Measurements from ENCODE around the gene IL20RA. TPM values are rescaled to one million over a fixed set of nuclear protein-coding genes. Genes with fewer than 3 reads are reported as not detected.

IL20RA gene
- total and polyA plus RNA-seq, 2 experiments from 2014 or later, result 2.6 to 3.5 TPM

GRCh38 chr6:137081997-137082396 lies 37.2 kb upstream of the IL20RA start:
- Histone ChIP-seq H3F3A (replicated peaks; ENCODE audit: low read depth) (no peaks in the 10 kb centered on the region), H3K36me3 (ENCODE audit: insufficient read depth) (no peaks in the 10 kb centered on the region), H3K27ac (ENCODE audit: low read depth) (no peak overlapping the region), H3K4me2 (no peak overlapping the region), H3K4me3 (no peak overlapping the region), H3K9me2 (ENCODE audit: insufficient read depth) (no peaks in the 10 kb centered on the region), H3K4me1 (ENCODE audit: insufficient read depth) (no peaks in the 10 kb centered on the region; the same call in 1 of the 2 replicates), H3K27me3 (ENCODE audit: insufficient read depth) (no peaks in the 10 kb centered on the region), H4K20me1 (replicated peaks; ENCODE audit: insufficient read depth) (no peaks in the 10 kb centered on the region), H3K79me2 (replicated peaks; ENCODE audit: insufficient read depth) (no peaks in the 10 kb centered on the region), H2AFZ (no peak overlapping the region)
- no peak overlapping the region for H3K27ac Mint-ChIP-seq
- TF ChIP-seq JUNB (IDR thresholded peaks at IDR 0.05; ENCODE audit: unreplicated experiment) (no peak), CTCF (conservative IDR thresholded peaks at IDR 0.05; ENCODE audit: low read depth in 2 of 2) (no peak), EZH2 (IDR thresholded peaks at IDR 0.05; ENCODE audit: low read depth, unreplicated experiment) (no peak), ZNF462 (CRISPR knock-in tag; IDR thresholded peaks at IDR 0.05) (no peak), CREB1 (CRISPR knock-in tag; IDR thresholded peaks at IDR 0.05; ENCODE audit: low read depth) (no peak), STAT1 (IDR thresholded peaks at IDR 0.05; ENCODE audit: unreplicated experiment) (no peak), POLR2AphosphoS5 (IDR thresholded peaks at IDR 0.05; ENCODE audit: low read depth) (no peak), NANOG (IDR thresholded peaks at IDR 0.05; ENCODE audit: borderline replicate concordance) (no peak), ETS1 (IDR thresholded peaks at IDR 0.05) (no peak), ZNF331 (CRISPR knock-in tag; IDR thresholded peaks at IDR 0.05; ENCODE audit: low read depth) (no peak)
- H3K9me3 Mint-ChIP-seq, result no peaks in the 10 kb centered on the region
- H3K36me3 Mint-ChIP-seq (ENCODE audit: low read depth), result no peaks in the 10 kb centered on the region
- H3K4me3 Mint-ChIP-seq, result no peak overlapping the region
- ATAC-seq, result no peak
- peaks cover 19% of the 10 kb centered on the region for H3K4me1 Mint-ChIP-seq
- DNase-seq (ENCODE audit: low spot score), result no peak
- H3K27me3 Mint-ChIP-seq (ENCODE audit: insufficient read depth, low read depth, poor library complexity), result peaks cover 2% of the 10 kb centered on the region
